Panc1 (cell line): Measurements from ENCODE around the gene PAPOLB. TPM values are rescaled to one million over a fixed set of nuclear protein-coding genes. Genes with fewer than 3 reads are reported as not detected.

Source experiments
- ATAC-seq: fragments of 200-7000 bp; cut with Tn5 transposase; 2 replicates; pipeline ENCODE4 v1.9.1; 2020; ENCODE audit warnings: mild to moderate bottlenecking, moderate library complexity
- BruUV-seq: library from RNA; stranded (reverse); fragments of 400-500 nt; replicated peaks from 2 replicates; lab custom pipeline; 2021; lab: Mats Ljungman, UMichigan
- CTCF ChIA-PET: fragments of 300-600 bp; sonication (Branson Sonifier 250); formaldehyde crosslinking; loops from one replicate; lab custom pipeline; 2022; ENCODE audit warnings: antibody characterized with exemption; lab: Charles Lee
- POLR2A ChIA-PET: fragments of 300-600 bp; sonication (Branson Sonifier 250); formaldehyde crosslinking; loops from one replicate; lab custom pipeline; 2022; ENCODE audit warnings: antibody characterized with exemption; lab: Charles Lee
- DNase-seq: peaks from one replicate; pipeline ENCODE4 v3.0.0-alpha.2; 2010; ENCODE audit warnings: low read depth, low spot score
- H3K27ac ChIP-seq: 2 replicates; pipeline ENCODE4 v1.5.1; 2011; ENCODE audit warnings: mild to moderate bottlenecking, low read length, inconsistent platforms
- H3K27me3 ChIP-seq: fragments of 200-500 bp; sonication (Bioruptor generic); 2 replicates; pipeline ENCODE4 v1.6.0; 2014; ENCODE audit warnings: low read length, inconsistent platforms; ENCODE audit not compliant: control insufficient read depth, insufficient read depth
- H3K36me3 ChIP-seq: fragments of 200-500 bp; sonication (Bioruptor generic); 2 replicates; pipeline ENCODE4 v1.5.1; 2014; ENCODE audit warnings: inconsistent platforms, mild to moderate bottlenecking, low read length, moderate library complexity; ENCODE audit not compliant: control insufficient read depth, insufficient read depth
- H3K4me1 ChIP-seq: 2 replicates; pipeline ENCODE4 v1.5.1; 2011; ENCODE audit warnings: inconsistent platforms, mild to moderate bottlenecking, low read length, moderate library complexity; ENCODE audit not compliant: control insufficient read depth, insufficient read depth
- H3K4me3 ChIP-seq, 2 experiments: 2 replicates each; pipeline ENCODE4 v1.5.1; 2011 to 2012; ENCODE audit warnings: low read depth in 2 of 2, low read length in 2 of 2, mild to moderate bottlenecking in 2 of 2, inconsistent platforms in 1 of 2, moderate library complexity in 1 of 2
- H3K9me3 ChIP-seq: fragments of 200-500 bp; sonication (Bioruptor generic); 2 replicates; pipeline ENCODE4 v1.5.1; 2014; ENCODE audit warnings: low read depth, mild to moderate bottlenecking, inconsistent platforms, low read length, moderate library complexity; ENCODE audit not compliant: control insufficient read depth, insufficient read depth
- CTCF ChIP-seq: fragments of 450-650 bp; IDR thresholded peaks from 2 replicates; pipeline ENCODE4 v1.5.1; 2017; ENCODE audit warnings: mild to moderate bottlenecking
- POLR2AphosphoS5 ChIP-seq: IDR thresholded peaks from 2 replicates; pipeline ENCODE4 v1.6.1; 2012; ENCODE audit warnings: mild to moderate bottlenecking, low read depth, low read length, moderate library complexity
- REST ChIP-seq, 2 experiments: IDR thresholded peaks; 2 replicates each; pipeline ENCODE4 v1.6.1; 2011 to 2012; ENCODE audit warnings: low read depth in 2 of 2, control low read depth in 1 of 2, low read length in 1 of 2, mild to moderate bottlenecking in 1 of 2, moderate library complexity in 1 of 2; ENCODE audit not compliant: insufficient read depth in 1 of 2
- SIN3A ChIP-seq: IDR thresholded peaks from 2 replicates; pipeline ENCODE4 v1.6.1; 2012; ENCODE audit warnings: low read depth, mild to moderate bottlenecking, low read length, moderate library complexity, borderline replicate concordance; ENCODE audit not compliant: insufficient read depth
- TCF7L2 ChIP-seq: IDR thresholded peaks from 2 replicates; pipeline ENCODE4 v1.6.1; 2011; ENCODE audit warnings: mild to moderate bottlenecking, low read depth, low read length, inconsistent platforms
- in situ Hi-C: cut with HindIII; loops from 2 replicates; pipeline ENCODE4 v1.10.0; 2016; ENCODE audit warnings: low sequenced_read_pairs, low pct_unique_long_range_greater_than_20kb
- intact Hi-C: fragments of 100-400 bp; cut with micrococcal nuclease; formaldehyde crosslinking; loops from one replicate; pipeline ENCODE4 v1.10.0; 2022; ENCODE audit not compliant: unreplicated experiment
- total RNA-seq: library from RNA; stranded (reverse); gene quantifications from one replicate; pipeline ENCODE4 v1.2.1, GENCODE V29; 2021; ENCODE audit not compliant: unreplicated experiment

Gene PAPOLB
- total RNA-seq, 1 experiment from 2014 or later, result not detected

GRCh38 chr7:4886671-4887070 lies 24.8 kb upstream of the PAPOLB start:
- BruUV-seq, result no TSS peak
- ChIA-PET CTCF (no interaction called here), POLR2A (no interaction called here)
- TF ChIP-seq REST (IDR thresholded peaks at IDR 0.05; ENCODE audit: insufficient read depth in 1 of 2, low read depth in 2 of 2, low read length in 1 of 2) (no peak), POLR2AphosphoS5 (no peak)
- intact Hi-C loops, result no loop called here
- Histone ChIP-seq H3K27ac (no peak overlapping the region), H3K9me3 (no peaks in the 10 kb centered on the region), H3K4me3 (no peak overlapping the region), H3K36me3 (no peaks in the 10 kb centered on the region), H3K27me3 (no peaks in the 10 kb centered on the region), H3K4me1 (peaks cover 2% of the 10 kb centered on the region; the same call in 1 of the 2 replicates)
- no peak for ATAC-seq
- in situ Hi-C loops, result no loop called here
- no peak for DNase-seq

GRCh38 chr7:4885317-4885807 lies 23.5 kb upstream of the PAPOLB start:
- POLR2A ChIA-PET, result no interaction called here
- no TSS peak for BruUV-seq
- no peak overlapping the region for H3K27ac ChIP-seq

More at GRCh38 chr7:4885317-4885807, 23.5 kb upstream of the PAPOLB start:
- TF ChIP-seq POLR2AphosphoS5, result no peak
- no peak for TF ChIP-seq SIN3A
- TF ChIP-seq TCF7L2, result no peak
- TF ChIP-seq REST (IDR thresholded peaks at IDR 0.05; ENCODE audit: insufficient read depth in 1 of 2, low read depth in 2 of 2, low read length in 1 of 2), result no peak
- TF ChIP-seq CTCF, result no peak
- Histone ChIP-seq H3K27me3 (no peaks in the 10 kb centered on the region), H3K9me3 (no peaks in the 10 kb centered on the region), H3K4me3 (no peak overlapping the region), H3K4me1 (peaks cover 2% of the 10 kb centered on the region; the same call in 1 of the 2 replicates), H3K36me3 (no peaks in the 10 kb centered on the region)
- ATAC-seq (no peak), DNase-seq (no peak)
- in situ Hi-C loops (no loop called here), intact Hi-C loops (no loop called here)
- CTCF ChIA-PET, result no interaction called here
